ENCODE measurements around the gene PCAT7. TPM values are rescaled to one million over a fixed set of nuclear protein-coding genes. Genes with fewer than 3 reads are reported as not detected.
"Not testable (repeated sequence)": the region's sequence is repeated elsewhere in the genome, so short reads cannot be mapped to it uniquely, and the experiment has no call there.

The PCAT7 gene
- total RNA-seq, 1 donor from 2014 or later: not detected

- Mint-ChIP-seq H3K27ac (no peak overlapping the region), H3K4me1 (peaks cover 5% of the 10 kb centered on the region), H3K36me3 (ENCODE audit: low read depth) (no peaks in the 10 kb centered on the region), H3K9me3 (no peaks in the 10 kb centered on the region), H3K27me3 (peaks cover 14% of the 10 kb centered on the region), H3K4me3 (no peak overlapping the region)
- DNase-seq: no peak
- intact Hi-C loops (cut with micrococcal nuclease): no loop called here
These were observed 22.2 kb downstream of the PCAT7 start for GRCh38 chr9:94577036-94577435.

- no peaks in the 10 kb centered on the region for H3K36me3 Mint-ChIP-seq (ENCODE audit: low read depth)
- DNase-seq: no peak
- H3K27ac Mint-ChIP-seq: no peak overlapping the region
- no peaks in the 10 kb centered on the region for H3K9me3 Mint-ChIP-seq
- no peak overlapping the region for H3K4me3 Mint-ChIP-seq
- peaks cover 5% of the 10 kb centered on the region for H3K4me1 Mint-ChIP-seq
- peaks cover 11% of the 10 kb centered on the region for H3K27me3 Mint-ChIP-seq
- intact Hi-C loops (cut with micrococcal nuclease): no loop called here
These were observed 22.7 kb downstream of the PCAT7 start for GRCh38 chr9:94577571-94577970.

- no peaks in the 10 kb centered on the region for H3K9me3 Mint-ChIP-seq
- intact Hi-C loops (cut with micrococcal nuclease): no loop called here
- H3K27me3 Mint-ChIP-seq: peaks cover 3% of the 10 kb centered on the region
- no peak overlapping the region for H3K4me3 Mint-ChIP-seq
- no peaks in the 10 kb centered on the region for H3K36me3 Mint-ChIP-seq (ENCODE audit: low read depth)
- H3K27ac Mint-ChIP-seq: no peak overlapping the region
- no peak for DNase-seq
- peaks cover 18% of the 10 kb centered on the region for H3K4me1 Mint-ChIP-seq
These were observed 26.8 kb downstream of the PCAT7 start for GRCh38 chr9:94581728-94582127.

- intact Hi-C loops (cut with micrococcal nuclease): no loop called here
- Mint-ChIP-seq H3K27ac (no peak overlapping the region), H3K4me1 (peaks cover 18% of the 10 kb centered on the region), H3K27me3 (peaks cover 3% of the 10 kb centered on the region), H3K4me3 (no peak overlapping the region), H3K36me3 (ENCODE audit: low read depth) (no peaks in the 10 kb centered on the region), H3K9me3 (no peaks in the 10 kb centered on the region)
- DNase-seq: no peak
These were observed 29.7 kb downstream of the PCAT7 start for GRCh38 chr9:94584555-94584954.

- H3K9me3 Mint-ChIP-seq: no peaks in the 10 kb centered on the region
- intact Hi-C loops (cut with micrococcal nuclease): no loop called here
- H3K36me3 Mint-ChIP-seq (ENCODE audit: low read depth): no peaks in the 10 kb centered on the region
- peak overlapping the region; percentile 9 for H3K4me3 Mint-ChIP-seq
- H3K27me3 Mint-ChIP-seq: no peaks in the 10 kb centered on the region
- H3K4me1 Mint-ChIP-seq: peaks cover 18% of the 10 kb centered on the region
- no peak for DNase-seq
- H3K27ac Mint-ChIP-seq: no peak overlapping the region
These were observed 31.4 kb downstream of the PCAT7 start for GRCh38 chr9:94586316-94586715.

GRCh38 chr9:94586814-94587213, 31.9 kb downstream of the PCAT7 start:
- Mint-ChIP-seq H3K9me3 (no peaks in the 10 kb centered on the region), H3K27ac (no peak overlapping the region), H3K36me3 (ENCODE audit: low read depth) (no peaks in the 10 kb centered on the region), H3K4me3 (peak overlapping the region; percentile 9), H3K27me3 (no peaks in the 10 kb centered on the region), H3K4me1 (peaks cover 18% of the 10 kb centered on the region)
- DNase-seq: no peak
- intact Hi-C loops (cut with micrococcal nuclease): no loop called here

GRCh38 chr9:94588681-94589080, 33.8 kb downstream of the PCAT7 start:
- no peak overlapping the region for H3K4me3 Mint-ChIP-seq
- no peaks in the 10 kb centered on the region for H3K36me3 Mint-ChIP-seq (ENCODE audit: low read depth)
- H3K27ac Mint-ChIP-seq: no peak overlapping the region
- intact Hi-C loops (cut with micrococcal nuclease): no loop called here
- no peak for DNase-seq
- no peaks in the 10 kb centered on the region for H3K9me3 Mint-ChIP-seq
- H3K27me3 Mint-ChIP-seq: no peaks in the 10 kb centered on the region
- peaks cover 18% of the 10 kb centered on the region for H3K4me1 Mint-ChIP-seq

GRCh38 chr9:94591046-94591545, 36.2 kb downstream of the PCAT7 start:
- H3K4me3 Mint-ChIP-seq; DNase-seq; H3K9me3 Mint-ChIP-seq; intact Hi-C loops (cut with micrococcal nuclease); H3K27ac Mint-ChIP-seq; H3K27me3 Mint-ChIP-seq; H3K36me3 Mint-ChIP-seq (ENCODE audit: low read depth): not testable (repeated sequence)
- peaks cover 11% of the 10 kb centered on the region for H3K4me1 Mint-ChIP-seq

GRCh38 chr9:94591876-94592275, 37.0 kb downstream of the PCAT7 start:
- DNase-seq: no peak
- Mint-ChIP-seq H3K27me3 (no peaks in the 10 kb centered on the region), H3K4me3 (no peak overlapping the region), H3K36me3 (ENCODE audit: low read depth) (no peaks in the 10 kb centered on the region), H3K4me1 (peaks cover 5% of the 10 kb centered on the region), H3K9me3 (no peaks in the 10 kb centered on the region), H3K27ac (no peak overlapping the region)
- intact Hi-C loops (cut with micrococcal nuclease): no loop called here

- H3K4me1 Mint-ChIP-seq; intact Hi-C loops (cut with micrococcal nuclease): not testable (repeated sequence)
These were observed 37.8 kb downstream of the PCAT7 start for GRCh38 chr9:94592683-94593082.

GRCh38 chr9:94593459-94594345, 38.8 kb downstream of the PCAT7 start, which contains the start of gene FBP2:
FBP2 (minus strand) TSS chr9:94593824; CDS start chr9:94593726, 98 bp downstream.
- Mint-ChIP-seq H3K4me1 (no peaks in the 10 kb centered on the region), H3K36me3 (ENCODE audit: low read depth) (no peaks in the 10 kb centered on the region), H3K4me3 (no peak within 1 kb of the TSS), H3K9me3 (no peaks in the 10 kb centered on the region), H3K27me3 (no peaks in the 10 kb centered on the region), H3K27ac (no peak within 1 kb of the TSS)
- DNase-seq: no peak
- intact Hi-C loops (cut with micrococcal nuclease): no loop called here

More at GRCh38 chr9:94592683-94593082, 37.8 kb downstream of the PCAT7 start:
- not testable (repeated sequence) for H3K27ac Mint-ChIP-seq; H3K9me3 Mint-ChIP-seq; H3K27me3 Mint-ChIP-seq; H3K4me3 Mint-ChIP-seq; DNase-seq; H3K36me3 Mint-ChIP-seq (ENCODE audit: low read depth)

GRCh38 chr9:94599102-94599501, 44.2 kb downstream of the PCAT7 start:
- H3K27me3 Mint-ChIP-seq: peaks cover 2% of the 10 kb centered on the region
- intact Hi-C loops (cut with micrococcal nuclease): no loop called here
- H3K36me3 Mint-ChIP-seq (ENCODE audit: low read depth): no peaks in the 10 kb centered on the region
- no peak overlapping the region for H3K4me3 Mint-ChIP-seq
- peaks cover 6% of the 10 kb centered on the region for H3K4me1 Mint-ChIP-seq
- no peak for DNase-seq
- H3K27ac Mint-ChIP-seq: no peak overlapping the region
- no peaks in the 10 kb centered on the region for H3K9me3 Mint-ChIP-seq

- Mint-ChIP-seq H3K4me1 (peaks cover 6% of the 10 kb centered on the region), H3K36me3 (ENCODE audit: low read depth) (no peaks in the 10 kb centered on the region), H3K27me3 (peaks cover 9% of the 10 kb centered on the region), H3K9me3 (no peaks in the 10 kb centered on the region), H3K4me3 (no peak overlapping the region), H3K27ac (no peak overlapping the region)
- intact Hi-C loops (cut with micrococcal nuclease): no loop called here
- DNase-seq: no peak
These were observed 45.4 kb downstream of the PCAT7 start for GRCh38 chr9:94600258-94600657.

GRCh38 chr9:94600715-94601114, 45.8 kb downstream of the PCAT7 start:
- no peaks in the 10 kb centered on the region for H3K9me3 Mint-ChIP-seq
- H3K4me3 Mint-ChIP-seq: no peak overlapping the region
- H3K27me3 Mint-ChIP-seq: peaks cover 12% of the 10 kb centered on the region
- H3K27ac Mint-ChIP-seq: no peak overlapping the region
- peaks cover 6% of the 10 kb centered on the region for H3K4me1 Mint-ChIP-seq
- intact Hi-C loops (cut with micrococcal nuclease): no loop called here
- no peak for DNase-seq
- H3K36me3 Mint-ChIP-seq (ENCODE audit: low read depth): no peaks in the 10 kb centered on the region

Data from activated CD4-positive, alpha-beta T cell treated with anti-CD3 and anti-CD28 coated beads, Interleukin-2, amount 10 ng/mL, durations not matched to agents 24 days and 14 days (primary cell).